GM19035 (cell line): ENCODE data around the gene REEP6.
"Not testable (repeated sequence)": the region's sequence is repeated elsewhere in the genome, so short reads cannot be mapped to it uniquely, and the experiment has no call there.

ENCODE experiments used
- ATAC-seq: cut with Tn5 transposase; IDR thresholded peaks from one replicate; pipeline ENCODE4 v1.9.1; 2021; ENCODE audit not compliant: unreplicated experiment

REEP6 gene

GRCh38 chr19:1488282-1488601 is 2.7 kb upstream of the REEP6 start:
- ATAC-seq: no peak

DNA sequence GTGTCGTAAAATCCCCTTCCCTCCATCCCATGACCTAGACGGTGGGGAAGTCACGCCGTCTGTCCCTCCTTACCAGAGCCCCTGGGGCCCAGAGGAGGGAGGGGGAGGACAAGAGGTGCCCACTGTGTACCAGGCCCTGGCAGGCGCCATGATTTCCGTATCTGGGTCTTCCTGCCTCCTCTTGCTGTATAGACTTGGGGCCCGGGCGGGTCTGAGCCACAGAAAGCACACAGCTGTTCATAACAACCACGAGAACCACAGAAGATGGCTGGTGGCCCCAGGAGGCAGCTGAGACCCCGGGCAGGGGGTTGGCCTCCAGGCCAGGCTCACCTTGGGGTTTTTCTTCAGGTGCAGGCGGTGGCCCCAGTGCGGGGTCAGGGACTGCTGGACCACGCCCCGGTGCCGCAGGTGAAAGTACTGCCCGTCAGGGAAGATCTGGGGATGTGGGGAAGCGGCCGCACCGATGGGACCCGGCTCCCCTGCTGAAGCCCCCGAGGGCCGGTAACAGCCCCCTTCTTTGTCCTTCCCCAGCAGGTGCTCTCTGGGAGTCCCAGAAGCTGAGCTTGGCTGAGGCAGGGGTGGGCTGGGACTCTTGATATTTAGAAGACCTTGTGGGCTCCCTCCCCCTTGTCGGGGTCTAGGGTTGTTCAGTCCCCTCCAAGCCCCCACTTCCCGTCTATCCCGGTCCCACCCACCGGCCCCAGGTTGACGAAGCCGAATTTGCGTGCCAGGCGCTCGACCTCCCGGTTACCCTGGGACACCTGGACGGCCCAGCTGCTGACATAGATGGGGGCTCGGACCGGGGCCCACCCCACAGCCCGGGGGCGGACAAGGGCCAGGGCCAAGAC is 1.3 kb upstream of the REEP6 start:
- no peak for ATAC-seq

DNA sequence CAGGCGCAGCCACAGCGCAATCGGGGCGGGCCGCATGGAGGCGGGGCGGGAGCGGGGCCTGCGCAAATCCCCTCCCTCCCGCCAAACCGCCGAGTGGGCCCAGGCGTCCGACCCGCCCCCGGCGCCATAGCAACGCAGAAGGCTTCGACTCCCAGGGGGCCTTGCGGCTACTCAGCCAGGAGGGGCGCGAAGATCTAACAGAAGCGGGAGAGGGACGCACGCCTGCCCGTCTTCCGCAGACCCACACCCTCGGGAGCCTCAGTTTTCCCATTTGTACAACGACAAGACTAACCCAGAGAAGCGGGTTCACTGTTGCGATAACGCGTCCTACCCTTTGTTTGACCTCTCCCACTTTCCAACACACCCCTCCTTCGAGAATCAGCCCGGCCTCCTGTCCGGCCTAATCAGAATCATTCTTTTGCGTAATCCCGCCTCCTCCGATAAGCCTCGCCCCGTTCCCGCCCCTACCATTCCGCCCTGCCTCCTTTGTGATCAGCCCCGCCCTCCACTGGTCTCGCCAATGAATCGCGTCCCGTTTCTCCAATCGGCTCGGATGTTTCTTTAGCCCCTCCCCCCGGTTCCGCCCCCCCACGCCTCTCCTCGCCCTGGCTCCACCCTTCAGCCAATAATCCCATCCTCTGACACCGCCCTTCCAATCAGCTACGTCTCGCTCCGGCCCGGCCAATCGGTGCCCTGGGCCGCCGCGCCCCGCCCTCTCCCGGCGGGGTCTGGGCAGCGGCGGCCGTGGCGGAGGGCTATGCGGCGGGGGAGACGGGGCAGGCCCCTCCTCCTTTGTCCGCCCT is 469 bp upstream of the REEP6 start, which contains the start of gene PCSK4:
Gene PCSK4, minus strand, starts transcription at position 40 of the 803 bp plus-strand sequence. Its CDS starts 4 bp downstream, at position 36.
- ATAC-seq: peak; percentile 81

DNA sequence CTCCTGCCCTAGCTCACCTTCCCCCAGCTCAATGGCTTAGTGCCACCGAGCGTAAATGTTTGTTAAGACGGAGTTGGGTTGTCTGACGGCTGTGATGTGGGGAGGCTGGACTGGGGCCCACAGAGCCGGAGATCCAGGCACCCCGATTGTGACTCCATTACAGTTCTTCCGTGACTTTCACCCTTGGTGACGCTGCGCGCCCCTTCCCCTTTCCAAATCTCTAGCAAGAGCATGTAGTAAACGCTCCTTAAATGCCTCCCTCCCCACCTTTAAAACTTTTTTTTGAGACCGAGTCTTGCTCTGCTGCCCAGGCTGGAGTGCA is 829 bp downstream of the REEP6 start:
- no peak for ATAC-seq

DNA sequence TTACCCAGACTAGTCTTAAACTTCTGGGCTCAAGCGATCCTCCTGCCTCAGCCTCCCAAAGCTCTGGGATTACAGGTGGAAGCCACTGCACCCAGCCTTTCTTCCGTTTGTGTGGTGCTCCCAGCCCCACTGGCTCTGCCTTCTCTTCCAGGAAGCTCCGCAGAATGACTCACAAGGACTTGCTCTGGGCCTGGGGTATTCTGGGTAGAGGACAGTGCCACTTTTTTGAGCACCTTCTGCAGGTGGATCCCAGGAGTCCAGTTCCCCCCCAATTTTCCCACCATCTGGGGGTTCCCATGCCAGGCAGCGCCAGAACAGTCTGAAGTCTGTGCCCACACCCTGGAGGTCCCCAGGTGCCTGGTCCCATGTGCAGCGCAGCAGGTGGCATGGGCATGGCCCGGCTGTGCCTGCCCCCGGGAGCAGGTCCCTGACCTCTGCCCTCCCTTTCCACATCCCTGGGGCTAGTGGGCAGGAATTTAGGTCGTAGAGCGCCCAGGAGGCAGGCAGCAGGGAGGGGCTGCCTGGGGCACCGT is 1.6 kb downstream of the REEP6 start:
- ATAC-seq: no peak

GRCh38 chr19:1494115-1494815 is 3.3 kb downstream of the REEP6 start:
- ATAC-seq: no peak

- ATAC-seq: no peak
Measured at GRCh38 chr19:1495051-1495798, 4.2 kb downstream of the REEP6 start.

GRCh38 chr19:1495799-1496713 is 5.1 kb downstream of the REEP6 start:
- no peak for ATAC-seq

DNA sequence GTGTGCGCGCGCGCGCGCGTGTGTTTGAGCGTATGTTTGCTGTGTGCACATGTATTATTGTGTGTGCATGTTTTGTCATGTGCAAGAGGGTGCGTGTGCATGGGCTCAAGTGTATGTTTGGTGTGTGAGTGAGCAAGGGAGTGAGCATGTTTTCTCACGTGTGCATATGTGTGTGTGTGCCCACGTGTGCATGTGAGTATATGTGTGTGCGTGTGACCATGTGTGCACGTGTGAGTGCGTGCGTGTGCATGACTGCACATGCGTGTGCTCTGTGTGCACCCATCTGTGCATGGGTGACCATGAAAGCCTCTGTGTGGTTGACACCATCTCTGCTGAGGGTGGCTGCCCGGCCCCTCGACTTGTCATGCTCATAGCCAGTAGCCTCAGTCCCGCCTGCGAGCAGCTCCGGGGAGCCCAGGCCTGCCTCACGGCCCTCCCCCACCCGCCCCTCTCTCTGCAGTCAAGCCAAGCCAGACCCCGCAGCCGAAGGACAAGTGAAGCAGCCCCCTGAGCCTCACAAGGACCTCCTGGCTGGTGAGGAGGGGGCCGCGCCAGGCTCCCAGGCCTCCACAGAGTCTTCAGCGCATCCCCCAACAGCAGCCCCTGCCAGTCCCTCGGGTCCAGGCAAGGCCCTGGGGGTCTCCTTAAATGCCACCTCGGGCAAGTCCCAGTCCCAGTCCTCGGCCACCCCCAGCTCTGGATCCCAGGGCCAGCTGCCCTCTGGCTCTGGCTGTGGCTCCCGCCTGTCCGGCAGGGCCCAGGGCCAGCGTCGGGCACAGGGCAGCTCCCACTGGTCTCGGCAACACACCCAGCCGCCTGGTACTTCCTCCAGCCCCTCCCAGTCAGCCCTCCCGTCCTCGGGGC is 6.0 kb downstream of the REEP6 start:
- ATAC-seq: no peak

- no peak for ATAC-seq
Measured at GRCh38 chr19:1497578-1498235, 6.7 kb downstream of the REEP6 start.

DNA sequence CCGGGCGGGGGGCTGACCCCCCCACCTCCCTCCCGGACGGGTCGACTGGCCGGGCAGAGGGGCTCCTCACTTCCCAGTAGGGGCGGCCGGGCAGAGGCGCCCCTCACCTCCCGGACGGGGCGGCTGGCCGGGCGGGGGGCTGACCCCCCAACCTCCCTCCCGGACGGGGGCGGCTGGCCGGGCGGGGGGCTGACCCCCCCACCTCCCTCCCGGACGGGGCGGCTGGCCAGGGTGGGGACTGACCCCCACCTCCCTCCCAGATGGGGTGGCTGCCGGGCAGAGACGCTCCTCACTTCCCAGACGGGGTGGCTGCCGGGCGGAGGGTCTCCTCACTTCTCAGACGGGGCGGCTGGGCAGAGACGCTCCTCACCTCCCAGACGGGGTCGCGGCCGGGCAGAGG is 8.2 kb downstream of the REEP6 start:
- ATAC-seq: not testable (repeated sequence)

GRCh38 chr19:1501200-1501595 is 10.2 kb downstream of the REEP6 start:
- no peak for ATAC-seq

GRCh38 chr19:1502433-1503088 is 11.6 kb downstream of the REEP6 start:
- no peak for ATAC-seq

- no peak for ATAC-seq
Measured at GRCh38 chr19:1503089-1503924, 12.3 kb downstream of the REEP6 start.

DNA sequence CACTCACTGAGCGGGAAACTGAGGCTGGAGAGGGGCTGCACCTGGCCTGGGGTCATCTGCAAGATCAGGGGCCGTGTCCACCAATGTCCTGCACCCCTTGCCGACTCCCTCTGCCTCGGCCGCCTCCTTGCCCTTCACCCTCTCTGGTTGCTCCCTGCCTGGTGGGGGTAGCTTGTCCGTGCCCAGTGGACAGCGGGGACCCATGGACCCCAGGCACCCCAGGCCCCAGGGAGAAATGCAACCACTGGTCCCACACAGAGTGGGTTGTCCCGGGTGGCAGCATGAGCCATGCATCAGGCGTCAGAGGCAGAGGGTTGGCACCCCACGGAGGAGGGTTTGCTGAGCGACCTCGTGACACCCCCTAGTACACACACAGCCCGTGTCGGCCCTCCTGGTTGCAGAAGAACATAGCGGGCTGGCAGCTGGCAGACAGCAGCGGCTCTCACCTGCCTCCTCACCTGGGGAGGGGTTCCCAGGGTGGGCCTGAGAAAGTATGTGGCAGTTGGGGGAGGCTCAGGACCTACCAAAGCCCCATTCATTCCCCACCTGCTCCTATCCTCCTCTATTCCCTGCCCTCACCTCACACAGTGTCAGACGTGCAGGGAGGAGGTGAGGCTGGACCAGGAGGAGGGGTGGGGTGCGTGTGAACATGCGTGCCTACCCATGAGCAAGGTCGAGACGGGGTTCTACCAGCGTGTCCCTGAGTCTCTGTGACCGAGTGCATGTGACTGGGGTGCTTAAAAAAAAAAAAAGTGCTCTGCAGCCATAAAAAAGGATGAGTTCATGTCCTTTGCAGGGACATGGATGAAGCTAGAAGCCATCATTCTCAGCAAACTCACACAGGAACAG is 13.2 kb downstream of the REEP6 start:
- no peak for ATAC-seq

- ATAC-seq: no peak
Measured at GRCh38 chr19:1505012-1505411, 14.0 kb downstream of the REEP6 start.
